GM21526 (cell line): ENCODE measurements around the gene CRCP.
"Not testable (repeated sequence)": the region's sequence is repeated elsewhere in the genome, so short reads cannot be mapped to it uniquely, and the experiment has no call there.

Source experiments
- ATAC-seq: cut with Tn5 transposase; IDR thresholded peaks from one replicate; pipeline ENCODE4 v1.9.1; 2021; ENCODE audit warnings: moderate library complexity; ENCODE audit not compliant: unreplicated experiment, low FRiP score

The CRCP gene

DNA sequence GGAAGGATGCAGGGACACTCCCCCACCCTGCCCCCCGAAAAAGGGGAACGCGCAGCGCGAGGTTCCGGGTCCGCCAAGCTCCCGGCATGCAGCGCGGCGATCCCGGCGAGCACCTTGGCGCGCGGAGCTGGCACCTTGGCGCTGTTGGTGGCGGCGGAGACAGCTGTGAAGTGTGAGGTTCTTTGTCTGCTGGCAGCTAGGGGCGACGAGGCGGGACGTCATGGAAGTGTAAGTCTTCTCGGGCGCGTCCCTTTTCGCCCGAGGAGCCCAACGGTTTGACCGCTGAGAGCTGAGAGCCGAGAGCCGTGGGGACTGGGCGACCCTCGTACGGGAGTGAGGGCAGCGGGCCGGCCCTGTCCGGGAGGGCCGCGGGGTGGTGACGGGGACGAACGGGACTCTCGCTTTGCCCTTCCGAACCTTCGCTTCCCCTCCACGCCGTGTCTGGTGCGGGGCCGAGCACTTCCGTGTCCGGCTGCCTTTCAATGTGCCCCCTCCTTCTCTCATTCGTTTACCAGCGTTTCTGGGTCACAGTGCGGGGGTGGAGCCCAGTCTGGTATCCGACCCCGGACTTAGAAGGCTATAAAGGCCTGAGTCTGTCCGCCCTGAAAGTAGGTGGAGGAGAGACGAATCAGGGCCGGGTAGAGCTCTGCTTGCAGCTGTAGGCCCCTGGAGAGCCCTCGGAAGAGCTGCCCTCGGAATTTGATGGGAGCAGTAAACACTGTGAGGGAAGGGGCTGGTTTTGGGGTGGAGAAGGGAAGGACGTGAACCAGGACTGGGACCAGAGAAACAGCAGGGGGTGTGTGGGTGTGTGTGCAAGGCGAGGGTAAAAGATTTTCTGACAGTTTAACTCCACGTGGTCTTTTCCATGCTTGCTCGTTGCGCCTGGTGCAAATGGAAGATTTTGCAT lies at the start of gene CRCP:
Gene CRCP (plus strand): TSS at position 105 of the 907 bp plus-strand sequence. CDS start 116 bp downstream, at position 221.
- ATAC-seq, result peak; percentile 92

DNA sequence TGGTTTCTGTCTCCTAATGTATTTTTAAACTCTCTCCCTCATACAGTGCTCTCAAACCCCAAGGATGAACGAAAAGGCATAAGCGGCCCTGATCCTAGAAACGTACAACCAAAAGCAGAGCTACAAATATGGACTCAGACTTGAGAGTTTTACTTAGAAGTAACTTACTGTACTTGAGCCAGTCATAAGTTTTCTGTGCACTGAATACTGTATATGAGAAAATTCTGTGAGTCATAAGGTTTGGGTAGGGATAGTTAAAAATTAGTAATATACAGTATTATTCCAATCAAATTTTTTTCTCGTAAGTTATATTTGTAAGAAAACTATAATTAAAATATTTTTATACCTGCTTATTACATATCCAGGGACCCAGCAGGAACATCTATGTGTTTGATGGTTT lies 44.9 kb upstream of the CRCP start:
- no peak for ATAC-seq

DNA sequence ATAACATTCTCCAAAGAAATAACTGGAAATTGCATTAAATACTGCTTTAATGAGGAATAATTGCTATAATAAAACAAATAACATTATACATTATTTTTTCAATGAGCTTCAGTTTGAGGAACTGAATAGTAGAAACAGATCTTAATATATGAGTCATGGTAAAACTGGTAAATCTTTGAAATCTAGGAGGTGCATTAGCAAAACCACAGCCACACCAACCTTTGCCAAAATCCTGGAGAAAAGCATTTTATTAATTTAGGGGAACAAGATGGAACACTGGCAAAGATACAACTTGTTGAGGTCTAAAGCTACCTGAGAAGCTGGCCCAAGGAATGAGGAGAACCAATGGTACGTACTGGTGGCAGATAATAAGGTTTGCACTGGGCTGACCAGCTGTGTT lies 44.4 kb upstream of the CRCP start:
- ATAC-seq, result no peak

DNA sequence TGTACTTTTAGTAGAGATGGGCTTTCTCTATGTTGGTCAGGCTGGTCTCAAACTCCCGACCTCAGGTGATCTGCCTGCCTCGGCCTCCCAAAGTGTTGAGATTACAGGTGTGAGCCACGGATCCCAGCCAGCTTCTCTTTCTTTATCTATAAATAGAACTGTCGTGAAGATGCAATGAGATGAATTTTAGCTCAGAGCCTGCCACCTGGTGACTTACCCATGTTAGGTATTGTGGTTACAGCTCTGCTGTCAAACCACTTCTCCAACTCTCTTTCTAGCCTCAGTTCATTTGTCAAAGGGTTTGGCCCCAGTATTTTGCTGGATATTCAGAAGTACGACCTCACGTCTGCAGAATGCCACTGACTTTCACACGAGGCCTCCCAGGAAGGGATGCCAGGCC lies 42.4 kb upstream of the CRCP start:
- ATAC-seq, result not testable (repeated sequence)

DNA sequence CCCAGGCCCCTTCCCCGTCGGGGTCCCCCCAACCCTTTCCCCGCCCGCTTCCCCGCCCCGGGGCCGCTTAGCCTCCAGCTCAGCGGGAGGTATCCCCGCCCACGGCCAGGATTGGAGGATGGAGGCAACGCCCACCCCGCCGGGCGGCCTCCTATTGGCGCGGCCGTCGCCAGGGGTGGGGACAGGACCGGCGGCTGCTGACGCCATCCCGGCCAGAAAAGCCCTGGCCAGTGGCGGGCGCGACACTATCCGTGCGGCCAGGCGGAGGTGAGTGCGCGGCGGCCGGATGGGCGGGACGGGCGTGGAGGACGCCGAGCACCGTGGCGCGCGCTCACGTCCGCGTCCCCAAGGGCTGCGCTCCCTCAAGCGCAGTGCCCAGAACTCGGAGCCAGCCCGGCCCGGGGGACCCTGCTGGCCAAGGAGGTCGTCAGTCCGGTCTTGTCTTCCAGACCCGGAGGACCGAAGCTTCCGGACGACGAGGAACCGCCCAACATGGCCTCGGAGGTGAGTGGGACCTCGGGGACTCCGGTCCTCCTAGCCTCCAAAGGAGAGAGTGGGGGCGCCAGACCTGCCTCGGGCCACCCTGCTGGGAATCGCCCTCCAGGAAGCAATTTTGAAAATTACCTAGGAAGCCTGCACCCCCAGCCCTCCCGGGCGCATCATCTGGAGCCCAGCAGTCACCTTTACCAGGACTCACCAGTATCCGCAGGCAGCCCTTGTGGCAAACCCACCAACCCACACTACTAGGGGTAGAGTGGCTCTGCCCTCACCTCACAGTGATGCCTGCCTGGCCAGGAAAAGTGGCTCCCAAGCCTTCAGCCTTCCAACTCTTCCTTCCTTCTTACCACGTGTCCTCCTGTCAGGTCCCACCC lies 38.8 kb upstream of the CRCP start, which contains the start of gene ASL:
Gene ASL (plus strand): TSS at position 230 of the 872 bp plus-strand sequence. CDS start 263 bp downstream, at position 493.
- ATAC-seq, result peak; percentile 96

DNA sequence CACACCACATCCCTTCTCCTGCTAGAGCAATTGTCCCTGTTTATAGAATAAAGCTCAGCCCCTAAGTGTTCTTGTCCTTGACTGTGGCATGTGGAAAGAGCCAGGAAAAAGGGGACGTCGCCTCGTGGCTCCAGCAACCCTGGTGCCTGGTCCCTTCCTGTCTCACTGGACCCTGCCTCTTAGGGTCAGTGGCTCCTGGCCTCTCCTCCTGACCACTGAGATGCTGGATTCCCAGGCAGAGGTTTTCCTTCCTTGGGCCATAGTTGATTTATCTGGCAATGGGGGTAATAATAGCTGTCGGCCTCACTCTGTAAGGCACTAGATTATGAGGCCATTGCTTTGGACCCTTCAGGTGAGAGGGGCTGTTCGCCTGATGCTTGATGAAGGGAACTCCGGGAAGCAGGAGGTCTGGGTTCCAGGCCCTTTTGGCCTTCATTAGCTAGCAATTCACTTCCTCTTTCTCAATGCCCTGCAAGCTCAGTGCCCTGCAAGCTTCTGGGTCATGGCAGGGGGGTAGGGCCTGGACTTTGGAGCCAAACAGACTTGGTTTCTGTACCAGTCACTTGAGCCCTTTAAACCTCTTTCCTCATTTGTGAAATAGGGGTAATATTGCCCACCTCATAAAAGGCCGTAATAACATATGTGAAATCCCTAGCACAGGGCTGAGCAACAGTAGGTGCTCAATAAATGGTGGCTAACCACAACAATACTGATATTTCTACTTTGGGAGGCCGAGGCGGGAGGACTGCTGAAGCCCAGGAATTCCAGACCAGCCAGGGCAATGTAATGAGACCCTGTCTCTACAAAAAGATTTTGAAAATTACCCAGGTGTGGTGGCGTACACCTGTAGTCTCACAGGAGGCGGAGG lies 38.0 kb upstream of the CRCP start:
- ATAC-seq, result no peak

DNA sequence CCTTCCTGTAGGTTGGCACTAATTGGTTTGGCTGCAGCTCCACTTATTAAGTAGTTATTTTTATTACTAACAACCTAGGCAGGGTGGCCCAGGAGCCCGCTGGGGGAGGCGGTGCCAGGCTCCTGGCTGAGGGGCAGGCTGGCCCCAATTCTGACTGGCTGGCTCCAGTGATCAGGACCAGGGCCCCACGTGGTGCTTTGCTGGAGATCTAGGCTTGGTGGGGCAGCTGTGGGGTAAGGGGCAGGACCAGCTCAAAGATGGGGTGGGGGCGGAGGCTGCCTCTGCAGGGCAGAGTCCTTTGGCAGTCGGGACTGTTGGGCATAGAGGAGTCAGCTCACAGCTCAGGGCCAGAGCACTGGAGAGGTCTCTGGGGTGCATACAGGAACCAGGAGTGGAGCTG lies 36.6 kb upstream of the CRCP start:
- ATAC-seq, result no peak

DNA sequence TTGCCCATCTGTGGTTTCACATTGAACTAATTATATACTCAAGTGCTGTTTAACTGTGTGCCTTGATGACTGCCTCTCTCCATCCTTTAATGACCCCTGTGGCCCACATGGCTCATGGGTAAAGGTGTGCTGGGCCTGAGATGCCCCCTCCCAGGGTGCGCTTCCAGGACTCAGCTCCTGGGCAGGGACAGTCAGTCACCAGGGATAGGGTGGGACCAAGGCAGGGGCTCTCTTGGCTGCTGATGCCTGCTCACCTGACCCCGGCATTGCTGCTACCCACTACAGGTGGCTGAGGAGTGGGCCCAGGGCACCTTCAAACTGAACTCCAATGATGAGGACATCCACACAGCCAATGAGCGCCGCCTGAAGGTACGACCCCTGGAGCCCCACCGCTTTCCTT lies 32.6 kb upstream of the CRCP start:
- ATAC-seq, result no peak

DNA sequence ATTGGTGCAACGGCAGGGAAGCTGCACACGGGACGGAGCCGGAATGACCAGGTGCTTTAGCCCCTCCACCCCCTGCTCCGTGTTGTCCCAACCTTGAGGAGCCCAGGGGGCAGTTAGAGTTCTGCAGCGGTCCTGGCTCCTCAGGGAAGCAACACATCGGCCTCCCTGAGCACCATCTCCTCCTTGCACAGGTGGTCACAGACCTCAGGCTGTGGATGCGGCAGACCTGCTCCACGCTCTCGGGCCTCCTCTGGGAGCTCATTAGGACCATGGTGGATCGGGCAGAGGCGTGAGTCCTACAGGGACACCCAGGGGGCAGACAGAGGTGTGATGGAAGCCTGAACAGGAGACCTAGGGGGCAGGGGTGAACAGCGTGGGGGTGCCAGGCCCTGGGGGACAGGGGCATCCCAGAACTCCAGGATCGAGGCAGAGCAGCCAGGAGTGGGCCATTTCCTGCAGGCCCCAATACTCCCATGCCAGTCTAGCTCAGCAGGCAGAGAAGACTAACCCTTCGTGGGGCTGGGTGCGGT lies 31.7 kb upstream of the CRCP start:
- no peak for ATAC-seq

DNA sequence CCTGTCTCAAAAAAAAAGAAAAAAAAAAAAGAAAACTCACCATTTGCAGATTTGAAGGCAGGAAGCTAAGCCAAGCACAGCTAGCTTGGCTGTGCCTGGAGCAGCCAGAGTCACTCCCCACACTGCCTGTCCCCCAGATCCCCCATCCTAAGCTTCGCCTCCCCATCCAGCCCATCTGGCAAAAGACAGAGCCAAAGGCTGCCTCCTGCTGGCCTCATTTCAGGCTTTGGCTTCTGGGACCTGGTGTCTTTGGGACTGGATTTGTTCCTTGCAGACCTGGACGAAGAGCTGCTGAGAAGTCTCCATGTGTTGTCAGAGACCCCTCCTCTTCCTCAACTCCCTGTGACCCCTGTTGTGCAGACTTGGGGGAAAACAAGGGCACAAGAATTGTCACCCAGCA lies 31.0 kb upstream of the CRCP start:
- ATAC-seq, result no peak

DNA sequence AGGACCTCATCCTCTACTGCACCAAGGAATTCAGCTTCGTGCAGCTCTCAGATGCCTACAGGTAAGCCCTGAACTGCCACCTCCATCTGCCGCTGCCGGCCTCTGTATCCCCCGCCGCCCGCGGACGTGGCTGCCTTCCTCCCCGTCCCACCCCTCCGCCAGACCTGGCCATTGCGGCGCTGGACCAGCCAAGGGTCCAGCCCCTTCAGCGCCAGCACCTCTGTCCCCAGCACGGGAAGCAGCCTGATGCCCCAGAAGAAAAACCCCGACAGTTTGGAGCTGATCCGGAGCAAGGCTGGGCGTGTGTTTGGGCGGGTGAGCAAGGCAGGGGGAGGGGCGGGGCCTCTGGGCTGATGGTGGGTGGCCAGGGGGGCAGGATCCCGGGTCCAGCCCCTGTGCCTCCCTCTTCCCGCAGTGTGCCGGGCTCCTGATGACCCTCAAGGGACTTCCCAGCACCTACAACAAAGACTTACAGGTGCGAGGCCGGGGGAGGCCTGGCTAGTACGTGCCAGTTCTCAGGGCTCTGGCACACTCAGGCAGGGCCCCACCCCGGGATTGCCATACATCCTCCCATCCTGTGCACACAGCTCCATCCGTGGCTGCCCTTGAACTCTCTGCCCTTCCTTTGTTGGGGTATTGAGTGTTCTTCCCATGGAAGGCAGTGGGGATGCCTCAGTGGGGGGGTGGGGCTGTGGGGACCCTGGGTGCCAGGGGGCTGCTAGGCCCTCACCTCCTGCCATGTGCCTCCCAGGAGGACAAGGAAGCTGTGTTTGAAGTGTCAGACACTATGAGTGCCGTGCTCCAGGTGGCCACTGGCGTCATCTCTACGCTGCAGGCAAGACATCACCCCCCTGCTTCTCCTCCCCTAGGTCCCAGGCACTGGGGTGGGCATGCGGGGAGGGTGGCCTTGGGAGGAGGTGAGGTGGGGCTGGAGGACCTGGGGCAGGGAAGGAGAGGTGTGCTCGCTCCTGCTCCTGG lies 25.5 kb upstream of the CRCP start:
- ATAC-seq, result no peak

DNA sequence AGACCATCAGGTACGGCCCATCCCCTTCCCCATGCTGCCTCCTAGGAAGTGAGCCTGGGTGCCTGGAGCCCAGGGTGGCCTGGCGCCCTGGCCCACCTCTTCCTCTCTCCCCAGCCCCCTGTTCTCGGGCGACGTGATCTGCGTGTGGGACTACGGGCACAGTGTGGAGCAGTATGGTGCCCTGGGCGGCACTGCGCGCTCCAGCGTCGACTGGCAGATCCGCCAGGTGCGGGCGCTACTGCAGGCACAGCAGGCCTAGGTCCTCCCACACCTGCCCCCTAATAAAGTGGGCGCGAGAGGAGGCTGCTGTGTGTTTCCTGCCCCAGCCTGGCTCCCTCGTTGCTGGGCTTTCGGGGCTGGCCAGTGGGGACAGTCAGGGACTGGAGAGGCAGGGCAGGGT lies 22.0 kb upstream of the CRCP start:
- ATAC-seq, result no peak

DNA sequence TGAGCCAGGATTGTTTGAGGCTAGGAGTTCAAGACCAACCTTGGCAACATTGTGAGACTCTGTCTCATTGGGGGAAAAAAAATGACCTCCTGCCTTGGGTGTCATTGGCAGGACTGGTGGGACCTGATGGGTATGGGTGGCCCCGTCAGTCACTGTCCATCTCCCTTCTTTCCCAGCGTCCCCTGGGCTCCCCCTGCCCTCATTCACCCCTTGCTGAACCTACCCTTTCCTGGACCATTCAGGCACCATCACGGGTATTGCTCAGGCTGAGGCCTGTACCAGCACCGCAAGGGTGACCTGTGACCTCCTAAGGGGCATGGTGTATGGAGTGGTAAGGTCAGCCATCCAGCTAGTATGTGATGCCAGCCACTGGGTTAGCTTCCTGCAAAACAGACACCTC lies 19.6 kb upstream of the CRCP start:
- ATAC-seq, result no peak

DNA sequence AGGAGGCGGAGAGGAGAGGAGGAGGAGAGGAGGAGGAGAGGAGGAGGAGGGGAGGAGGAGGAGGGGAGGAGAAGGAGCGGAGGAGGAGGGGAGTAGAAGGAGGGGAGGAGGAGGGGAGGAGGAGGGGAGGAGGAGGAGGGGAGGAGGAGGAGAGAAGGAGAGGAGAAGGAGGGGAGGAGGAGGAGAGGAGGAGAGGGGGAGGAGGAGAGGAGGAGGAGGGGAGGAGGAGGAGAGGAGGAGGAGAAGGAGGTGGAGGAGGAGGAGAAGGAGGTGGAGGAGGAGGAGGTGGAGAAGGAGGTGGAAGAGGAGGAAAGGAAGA lies 15.5 kb upstream of the CRCP start:
- no peak for ATAC-seq

DNA sequence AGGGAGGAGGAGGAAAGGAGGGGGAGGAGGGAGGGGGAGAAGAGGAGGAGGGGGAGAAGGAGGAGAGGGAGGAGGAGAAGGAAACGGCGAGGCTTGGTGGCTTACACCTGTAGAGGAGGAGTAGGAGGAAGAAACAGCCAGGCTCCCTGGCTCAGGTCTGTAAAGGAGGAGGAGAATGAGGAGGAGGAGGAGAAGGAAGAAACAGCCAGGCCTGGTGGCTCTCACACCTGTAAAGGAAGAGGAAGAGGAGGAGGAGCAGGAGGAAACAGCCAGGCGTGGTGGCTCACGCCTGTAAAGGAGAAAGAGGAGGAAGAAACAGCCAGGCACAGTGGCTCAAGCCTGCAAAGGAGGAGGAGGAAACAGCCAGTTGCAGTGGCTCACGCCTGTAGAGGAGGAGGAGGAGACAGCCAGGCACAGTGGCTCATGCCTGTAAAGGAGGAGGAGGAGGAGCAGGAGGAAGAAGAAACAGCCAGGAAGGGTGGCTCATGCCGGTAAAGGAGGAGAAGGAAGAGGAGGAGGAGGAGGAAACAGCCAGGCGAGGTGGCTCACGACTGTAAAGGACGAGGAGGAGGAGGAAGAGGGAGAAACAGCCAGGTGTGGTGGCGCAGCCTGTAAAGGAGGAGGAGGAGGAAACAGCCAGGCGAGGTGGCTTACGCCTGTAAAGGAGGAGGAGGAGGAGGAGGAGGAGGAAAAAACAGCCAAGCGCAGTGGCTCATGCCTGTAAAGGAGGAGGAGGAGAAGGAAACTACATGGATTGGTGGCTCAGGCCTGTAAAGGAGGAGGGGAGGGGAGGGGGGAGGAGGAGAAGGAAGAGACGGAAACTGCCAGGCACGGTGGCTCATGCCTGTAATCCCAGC lies 14.9 kb upstream of the CRCP start:
- ATAC-seq, result peak; percentile 79

DNA sequence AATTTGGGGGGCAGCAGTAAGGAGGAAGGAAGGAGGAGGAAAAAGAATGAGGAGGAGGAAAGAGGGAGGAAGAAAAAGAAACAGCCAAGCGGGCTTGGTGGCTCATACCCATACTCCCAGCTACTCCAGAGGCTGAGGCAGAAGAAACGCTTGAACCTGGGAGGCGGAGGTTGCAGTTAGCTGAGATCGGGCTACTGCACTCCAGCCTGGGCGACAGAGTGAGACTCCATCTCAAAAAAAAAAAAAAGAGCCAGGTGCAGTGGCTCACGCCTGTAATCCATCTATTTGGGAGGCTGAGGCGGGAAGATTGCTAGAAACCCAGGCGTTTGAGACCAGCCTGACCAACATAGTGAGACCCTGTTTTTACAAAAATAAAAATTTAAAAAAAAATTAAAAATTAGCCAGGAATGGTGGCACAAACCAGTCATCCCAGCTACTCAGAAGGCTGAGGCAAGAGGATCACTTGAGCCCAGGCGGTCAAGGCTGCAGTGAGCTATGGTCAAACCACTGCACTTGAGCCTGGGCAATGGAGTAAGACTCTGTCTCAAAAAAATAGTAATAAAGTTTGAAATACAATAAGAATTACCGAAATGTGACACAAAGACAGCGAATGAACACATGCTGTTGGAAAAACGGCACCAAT lies 14.1 kb upstream of the CRCP start:
- peak; percentile 13 for ATAC-seq

DNA sequence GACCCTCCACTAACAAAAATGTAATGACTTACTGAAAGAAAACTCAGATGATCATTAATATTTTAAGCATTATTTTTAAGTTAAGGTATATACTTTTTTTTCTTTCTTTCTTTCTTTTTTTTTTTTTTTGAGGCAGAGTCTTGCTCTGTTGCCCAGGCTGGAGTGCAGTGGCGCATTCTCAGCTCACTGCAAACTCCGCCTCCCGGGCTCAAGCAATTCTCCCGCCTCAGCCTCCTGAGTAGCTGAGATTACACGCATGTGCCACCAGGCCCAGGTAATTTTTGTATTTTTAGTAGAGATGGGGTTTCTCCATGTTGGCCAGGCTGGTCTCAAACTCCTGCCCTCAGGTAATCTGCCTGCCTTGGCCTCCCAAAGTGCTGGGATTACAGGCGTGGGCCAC lies 12.5 kb upstream of the CRCP start:
- not testable (repeated sequence) for ATAC-seq

DNA sequence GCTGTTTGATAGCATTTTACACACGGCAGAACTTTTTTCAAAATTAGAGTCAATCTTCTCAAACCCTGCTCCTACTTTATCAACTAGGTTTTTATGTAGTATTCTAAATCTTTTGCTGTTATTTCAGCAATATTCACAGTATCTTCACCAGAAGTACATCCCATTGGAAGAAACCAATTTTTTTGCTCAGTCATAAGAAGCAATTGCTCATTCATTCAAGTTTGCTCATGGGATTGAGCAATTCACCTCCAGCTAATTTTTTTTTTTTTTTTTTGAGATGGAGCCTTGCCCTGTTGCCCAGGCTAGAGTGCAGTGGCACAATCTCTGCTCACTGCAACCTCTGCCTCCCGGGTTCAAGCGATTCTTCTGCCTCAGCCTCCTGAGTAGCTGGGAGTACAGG lies 10.7 kb upstream of the CRCP start:
- not testable (repeated sequence) for ATAC-seq
